ENCODE results near the gene CRYBB1. TPM values are rescaled to one million over a fixed set of nuclear protein-coding genes. Genes with fewer than 3 reads are reported as not detected.

The CRYBB1 gene
- total RNA-seq, 1 donor from 2014 or later: not detected

DNA sequence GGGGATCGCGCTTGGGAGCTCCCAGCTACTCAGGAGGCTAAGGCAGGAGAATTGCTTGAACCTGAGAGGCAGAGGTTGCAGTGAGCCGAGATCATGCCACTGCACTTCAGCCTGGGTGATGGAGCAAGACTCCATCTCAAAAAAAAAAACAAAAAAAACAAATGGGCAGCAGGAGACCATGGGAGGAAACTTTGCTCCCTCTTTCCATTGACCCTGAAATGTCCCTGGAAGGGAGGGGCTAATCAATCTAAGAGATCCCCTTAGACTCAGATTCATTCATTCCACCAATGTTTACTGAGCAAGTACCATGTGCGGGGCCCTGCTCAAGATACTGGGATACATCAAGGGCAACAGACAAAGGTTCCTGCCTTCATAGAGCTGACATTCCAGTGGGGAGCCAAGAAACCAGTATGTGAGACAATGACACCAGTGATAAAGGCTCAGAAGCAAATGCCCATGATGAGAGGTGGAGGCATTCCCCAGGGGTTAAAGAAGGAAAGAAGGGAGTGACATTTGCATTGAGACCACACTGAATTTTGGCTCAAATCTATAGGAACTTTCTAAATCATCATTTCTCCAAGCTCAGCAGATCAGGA is 67.8 kb downstream of the CRYBB1 start:
- no peak for DNase-seq (ENCODE audit: low read depth)
- TF ChIP-seq, protein P1, sequence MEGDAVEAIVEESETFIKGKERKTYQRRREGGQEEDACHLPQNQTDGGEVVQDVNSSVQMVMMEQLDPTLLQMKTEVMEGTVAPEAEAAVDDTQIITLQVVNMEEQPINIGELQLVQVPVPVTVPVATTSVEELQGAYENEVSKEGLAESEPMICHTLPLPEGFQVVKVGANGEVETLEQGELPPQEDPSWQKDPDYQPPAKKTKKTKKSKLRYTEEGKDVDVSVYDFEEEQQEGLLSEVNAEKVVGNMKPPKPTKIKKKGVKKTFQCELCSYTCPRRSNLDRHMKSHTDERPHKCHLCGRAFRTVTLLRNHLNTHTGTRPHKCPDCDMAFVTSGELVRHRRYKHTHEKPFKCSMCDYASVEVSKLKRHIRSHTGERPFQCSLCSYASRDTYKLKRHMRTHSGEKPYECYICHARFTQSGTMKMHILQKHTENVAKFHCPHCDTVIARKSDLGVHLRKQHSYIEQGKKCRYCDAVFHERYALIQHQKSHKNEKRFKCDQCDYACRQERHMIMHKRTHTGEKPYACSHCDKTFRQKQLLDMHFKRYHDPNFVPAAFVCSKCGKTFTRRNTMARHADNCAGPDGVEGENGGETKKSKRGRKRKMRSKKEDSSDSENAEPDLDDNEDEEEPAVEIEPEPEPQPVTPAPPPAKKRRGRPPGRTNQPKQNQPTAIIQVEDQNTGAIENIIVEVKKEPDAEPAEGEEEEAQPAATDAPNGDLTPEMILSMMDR (conservative IDR thresholded peaks at IDR 0.05; ENCODE audit: low read depth, low read length): no peak
- no peak overlapping the region for H3K4me3 ChIP-seq (ENCODE audit: low read depth, low read length)

Other genes with a start within 250 kb of the CRYBB1 start
- 7.3 and 10.4 TPM in 2 replicates for gene ASPHD2, start 188.8 kb downstream of the CRYBB1 start, total RNA-seq
- 26.0 and 35.3 TPM in 2 replicates for gene HPS4, start 134.2 kb downstream of the CRYBB1 start, total RNA-seq
- gene SRRD, start 134.2 kb downstream of the CRYBB1 start, total RNA-seq: 17.1 and 34.1 TPM in 2 replicates
- 17.8 and 26.3 TPM in 2 replicates for gene TFIP11, start 105.6 kb downstream of the CRYBB1 start, total RNA-seq
- 22.5 and 26.3 TPM in 2 replicates for gene TPST2, start 27.9 kb downstream of the CRYBB1 start, total RNA-seq
- gene CRYBA4, start 3.9 kb upstream of the CRYBB1 start, total RNA-seq: not detected in 2 replicates
- gene MIAT, start 39.6 kb upstream of the CRYBB1 start, total RNA-seq: 0.12 and 0.14 TPM in 2 replicates